ENCODE measurements around the gene C9orf152.
A peak's percentile ranks its signal among the peaks of the same experiment; 100 is the strongest.

GRCh38 chr9:110256380-110257096, 48.6 kb upstream of the C9orf152 start, which contains the start of gene TXN:
- TF ChIP-seq, protein P1, sequence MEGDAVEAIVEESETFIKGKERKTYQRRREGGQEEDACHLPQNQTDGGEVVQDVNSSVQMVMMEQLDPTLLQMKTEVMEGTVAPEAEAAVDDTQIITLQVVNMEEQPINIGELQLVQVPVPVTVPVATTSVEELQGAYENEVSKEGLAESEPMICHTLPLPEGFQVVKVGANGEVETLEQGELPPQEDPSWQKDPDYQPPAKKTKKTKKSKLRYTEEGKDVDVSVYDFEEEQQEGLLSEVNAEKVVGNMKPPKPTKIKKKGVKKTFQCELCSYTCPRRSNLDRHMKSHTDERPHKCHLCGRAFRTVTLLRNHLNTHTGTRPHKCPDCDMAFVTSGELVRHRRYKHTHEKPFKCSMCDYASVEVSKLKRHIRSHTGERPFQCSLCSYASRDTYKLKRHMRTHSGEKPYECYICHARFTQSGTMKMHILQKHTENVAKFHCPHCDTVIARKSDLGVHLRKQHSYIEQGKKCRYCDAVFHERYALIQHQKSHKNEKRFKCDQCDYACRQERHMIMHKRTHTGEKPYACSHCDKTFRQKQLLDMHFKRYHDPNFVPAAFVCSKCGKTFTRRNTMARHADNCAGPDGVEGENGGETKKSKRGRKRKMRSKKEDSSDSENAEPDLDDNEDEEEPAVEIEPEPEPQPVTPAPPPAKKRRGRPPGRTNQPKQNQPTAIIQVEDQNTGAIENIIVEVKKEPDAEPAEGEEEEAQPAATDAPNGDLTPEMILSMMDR (IDR thresholded peaks at IDR 0.05; ENCODE audit: low read depth, low read length, missing input control): no peak
- no peak for TF ChIP-seq RAD21 (IDR thresholded peaks at IDR 0.05)
- no peak for TF ChIP-seq GABPA (IDR thresholded peaks at IDR 0.05 in 1 of 2, conservative IDR thresholded peaks at IDR 0.05 in 1 of 2)
- TF ChIP-seq ZBTB33 (IDR thresholded peaks at IDR 0.05): no peak
- peak; percentile 50 for TF ChIP-seq YY1 (IDR thresholded peaks at IDR 0.05)
- TF ChIP-seq, protein P2, sequence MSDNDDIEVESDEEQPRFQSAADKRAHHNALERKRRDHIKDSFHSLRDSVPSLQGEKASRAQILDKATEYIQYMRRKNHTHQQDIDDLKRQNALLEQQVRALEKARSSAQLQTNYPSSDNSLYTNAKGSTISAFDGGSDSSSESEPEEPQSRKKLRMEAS (IDR thresholded peaks at IDR 0.05): peak; percentile 72
